Measurements from ENCODE around the gene CCDC122. TPM values are rescaled to one million over a fixed set of nuclear protein-coding genes. Genes with fewer than 3 reads are reported as not detected.

The CCDC122 gene
- 2.4 to 3.7 TPM (median 3.5 TPM) in 5 replicates for total RNA-seq (2022; extraction: Qiagen RNA extraction; ENCODE audit: low read depth)

DNA sequence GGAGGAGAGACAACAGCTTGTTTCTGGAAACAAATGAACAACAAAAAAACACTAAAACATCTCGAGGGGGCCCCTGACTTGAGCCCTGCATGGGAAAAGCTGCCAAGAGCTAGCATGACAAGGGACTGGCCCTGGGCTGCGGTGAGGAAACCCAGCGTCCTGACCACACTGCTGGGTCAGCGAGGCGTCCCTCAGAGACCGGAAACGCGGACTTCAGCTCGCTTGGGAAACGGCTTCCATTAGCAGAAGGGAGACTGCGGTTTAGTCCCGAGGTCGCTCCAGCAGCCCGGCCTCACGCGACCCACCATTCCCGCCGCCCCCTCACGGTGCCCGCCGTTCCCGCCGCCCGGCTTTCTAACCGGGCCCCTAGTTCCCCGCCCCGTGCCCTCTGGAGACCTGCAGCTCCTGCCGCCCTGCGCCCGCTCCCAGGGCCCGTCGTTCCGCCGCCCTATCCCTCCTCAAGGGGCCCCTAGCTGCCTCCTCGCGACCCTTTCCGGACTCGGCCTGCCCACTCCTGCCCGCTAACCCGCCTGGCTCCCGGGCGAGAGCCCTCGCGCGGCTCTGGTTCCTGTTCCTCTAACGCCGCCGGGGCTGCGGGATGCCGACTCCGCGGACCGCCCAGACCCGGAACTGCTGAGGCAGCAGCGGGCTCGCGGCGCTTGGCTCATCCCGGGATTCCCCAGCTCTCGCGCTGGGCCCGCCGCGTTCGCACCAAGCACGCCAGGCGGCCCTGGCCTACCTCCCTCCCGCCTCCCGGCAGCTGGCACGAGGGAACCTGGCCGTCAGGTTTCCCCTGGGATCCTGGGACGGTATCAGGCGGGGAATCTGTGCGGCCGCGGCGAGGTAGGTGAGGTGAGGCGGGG, at the start of gene CCDC122:
CCDC122 (minus strand) TSS at position 849 of the 863 bp plus-strand sequence. CDS start 10,364 bp downstream, outside the sequence.

DNA sequence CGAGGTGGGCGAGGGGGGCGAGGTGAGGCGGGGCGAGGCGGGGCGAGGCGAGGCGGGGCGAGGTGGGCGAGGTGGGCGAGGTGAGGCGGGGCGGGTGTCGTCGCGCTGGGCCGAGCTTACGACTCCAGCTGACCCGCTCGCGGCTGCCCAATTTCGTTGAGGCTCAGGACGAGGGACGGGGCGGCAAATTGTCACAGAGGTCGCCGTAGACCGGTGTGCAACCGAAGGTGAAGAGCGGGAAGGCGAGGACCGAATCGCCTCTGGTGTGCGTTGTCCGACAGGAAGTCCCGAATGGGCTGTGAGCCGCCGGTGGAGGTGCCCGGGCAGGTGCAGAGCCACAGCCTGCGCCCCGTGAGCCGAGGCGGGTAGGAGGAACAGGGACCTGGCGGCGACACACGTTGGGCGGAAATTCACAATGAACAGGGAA, 228 bp upstream of the CCDC122 start, which contains the start of gene LACC1:
LACC1 (plus strand) TSS at position 150 of the 427 bp plus-strand sequence. CDS start 1,082 bp downstream, outside the sequence.

DNA sequence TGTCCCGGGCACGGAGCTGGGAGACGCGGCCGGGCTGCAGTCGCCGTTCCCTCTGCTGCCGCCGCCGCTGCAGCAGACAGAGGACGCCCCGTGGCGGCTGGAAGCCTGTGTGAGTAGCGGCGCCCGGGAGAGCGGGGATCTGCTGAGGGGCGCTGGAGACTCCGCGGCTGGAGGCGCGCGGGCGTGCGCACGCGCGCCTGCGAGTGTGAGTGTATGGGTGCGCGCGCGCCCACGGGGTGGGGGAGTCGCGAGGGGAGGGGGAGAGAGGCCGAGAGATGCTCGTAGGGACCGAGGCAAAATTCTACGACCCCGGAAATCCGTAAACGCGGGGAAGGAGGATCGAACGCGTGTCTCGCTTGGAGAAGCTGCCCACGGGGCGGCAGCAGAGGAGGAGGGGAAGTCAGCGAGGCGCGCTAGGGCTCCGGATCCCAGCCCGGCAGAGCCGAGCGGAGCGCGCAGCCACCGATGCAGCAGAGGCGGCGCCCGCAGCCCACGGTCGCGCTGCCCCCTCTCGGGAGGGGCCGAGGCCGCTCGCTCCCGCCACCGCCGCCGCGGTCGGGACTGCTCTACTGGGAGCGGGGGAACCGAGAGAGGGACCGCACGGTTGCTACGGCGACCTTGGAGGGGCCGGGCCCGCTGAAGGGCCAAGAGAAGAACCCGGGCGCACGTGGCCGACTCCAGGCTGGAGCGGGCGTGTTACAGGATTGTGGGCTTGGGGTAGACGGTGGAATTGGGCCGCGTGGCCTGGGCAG, 92.6 kb downstream of the CCDC122 start, which contains the start of gene ENOX1:
ENOX1 (minus strand) TSS at position 207 of the 752 bp plus-strand sequence.

Other genes starting within 250 kb of the CCDC122 start
- gene ENOX1, start 92.8 kb downstream of the CCDC122 start, total RNA-seq (2022; extraction: Qiagen RNA extraction; ENCODE audit: low read depth) = 0.64 to 1.0 TPM (median 0.92 TPM) in 5 replicates
- 2.3 to 3.6 TPM (median 2.5 TPM) in 5 replicates for gene LACC1, start 164 bp upstream of the CCDC122 start, total RNA-seq (2022; extraction: Qiagen RNA extraction; ENCODE audit: low read depth)